GM23248 (cell line): ENCODE results near the gene PCTP.

Source experiments
- EZH2 ChIP-seq: fragments of 200-600 bp; sonication (generic); IDR thresholded peaks from 2 replicates; pipeline ENCODE4 v1.6.1; 2018; ENCODE audit warnings: antibody characterized with exemption, mild to moderate bottlenecking; ENCODE audit not compliant: insufficient read depth, poor library complexity, severe bottlenecking
- EZH2phosphoT487 ChIP-seq: fragments of 200-600 bp; sonication (generic); IDR thresholded peaks from 2 replicates; pipeline ENCODE4 v1.6.1; 2018; ENCODE audit warnings: antibody characterized with exemption, moderate library complexity, mild to moderate bottlenecking, low read depth; ENCODE audit not compliant: insufficient read depth

- TF ChIP-seq EZH2 (no peak), EZH2phosphoT487 (no peak)
These were observed 29.7 kb upstream of the PCTP start for GRCh38 chr17:55720919-55721836.
